K562 treated with DMSO at 1 percent for 24 hours (cell line): Measurements from ENCODE around the gene RBM46. TPM values are rescaled to one million over a fixed set of nuclear protein-coding genes. Genes with fewer than 3 reads are reported as not detected.

Source experiments
- total RNA-seq: library from RNA; unstranded; fragments of 300-600 nt; gene quantifications from 2 replicates; pipeline ENCODE4 v1.2.3, GENCODE V29; 2022; ENCODE audit warnings: low read depth; ENCODE audit not compliant: insufficient read depth

RBM46 gene, protein sequence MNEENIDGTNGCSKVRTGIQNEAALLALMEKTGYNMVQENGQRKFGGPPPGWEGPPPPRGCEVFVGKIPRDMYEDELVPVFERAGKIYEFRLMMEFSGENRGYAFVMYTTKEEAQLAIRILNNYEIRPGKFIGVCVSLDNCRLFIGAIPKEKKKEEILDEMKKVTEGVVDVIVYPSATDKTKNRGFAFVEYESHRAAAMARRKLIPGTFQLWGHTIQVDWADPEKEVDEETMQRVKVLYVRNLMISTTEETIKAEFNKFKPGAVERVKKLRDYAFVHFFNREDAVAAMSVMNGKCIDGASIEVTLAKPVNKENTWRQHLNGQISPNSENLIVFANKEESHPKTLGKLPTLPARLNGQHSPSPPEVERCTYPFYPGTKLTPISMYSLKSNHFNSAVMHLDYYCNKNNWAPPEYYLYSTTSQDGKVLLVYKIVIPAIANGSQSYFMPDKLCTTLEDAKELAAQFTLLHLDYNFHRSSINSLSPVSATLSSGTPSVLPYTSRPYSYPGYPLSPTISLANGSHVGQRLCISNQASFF
- not detected in 2 replicates for total RNA-seq

DNA sequence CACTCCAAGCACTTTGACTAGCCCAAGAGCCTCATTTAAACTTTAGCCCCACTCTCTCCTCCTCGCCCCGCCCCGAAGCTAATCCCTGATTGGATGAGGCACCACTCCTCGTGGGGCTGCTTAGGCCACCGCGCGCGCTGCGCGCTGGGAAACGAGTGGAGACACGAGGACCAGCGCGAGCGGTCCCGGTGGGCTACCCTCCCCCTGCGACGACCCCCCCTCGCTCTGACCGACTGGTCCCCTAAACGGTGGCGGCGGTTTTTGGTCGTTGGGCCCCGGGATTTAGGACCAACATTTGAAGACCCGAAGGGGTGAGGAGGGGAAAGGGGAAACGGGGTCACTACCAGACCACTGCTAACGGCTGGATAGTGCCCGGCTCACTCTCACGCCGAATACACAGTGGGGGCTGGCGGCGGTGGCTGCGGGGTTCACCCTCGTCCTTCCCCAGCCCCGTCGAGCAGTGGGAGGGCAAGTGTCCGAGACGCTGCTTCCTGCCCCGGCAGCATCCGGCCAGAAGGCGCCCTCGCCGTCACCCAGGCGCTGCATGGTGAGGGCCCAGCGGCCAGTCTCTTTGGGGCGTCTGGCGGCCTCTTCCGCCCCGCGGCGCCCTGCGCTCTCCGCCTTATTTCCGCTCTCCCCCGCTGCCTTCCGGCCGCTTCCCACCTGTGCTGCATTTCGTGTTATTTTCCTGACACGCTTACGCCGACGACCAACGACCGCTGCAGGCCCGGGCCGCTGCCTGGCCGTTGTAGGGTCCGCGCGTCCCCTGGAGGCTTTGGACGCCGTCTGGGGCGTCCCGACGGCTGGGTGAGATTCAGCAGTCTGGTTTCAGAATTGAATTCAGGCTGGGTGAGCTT lies at the start of gene RBM46:
Gene RBM46 (plus strand): TSS at position 147 of the 857 bp plus-strand sequence. CDS start 15,481 bp downstream, outside the sequence.

DNA sequence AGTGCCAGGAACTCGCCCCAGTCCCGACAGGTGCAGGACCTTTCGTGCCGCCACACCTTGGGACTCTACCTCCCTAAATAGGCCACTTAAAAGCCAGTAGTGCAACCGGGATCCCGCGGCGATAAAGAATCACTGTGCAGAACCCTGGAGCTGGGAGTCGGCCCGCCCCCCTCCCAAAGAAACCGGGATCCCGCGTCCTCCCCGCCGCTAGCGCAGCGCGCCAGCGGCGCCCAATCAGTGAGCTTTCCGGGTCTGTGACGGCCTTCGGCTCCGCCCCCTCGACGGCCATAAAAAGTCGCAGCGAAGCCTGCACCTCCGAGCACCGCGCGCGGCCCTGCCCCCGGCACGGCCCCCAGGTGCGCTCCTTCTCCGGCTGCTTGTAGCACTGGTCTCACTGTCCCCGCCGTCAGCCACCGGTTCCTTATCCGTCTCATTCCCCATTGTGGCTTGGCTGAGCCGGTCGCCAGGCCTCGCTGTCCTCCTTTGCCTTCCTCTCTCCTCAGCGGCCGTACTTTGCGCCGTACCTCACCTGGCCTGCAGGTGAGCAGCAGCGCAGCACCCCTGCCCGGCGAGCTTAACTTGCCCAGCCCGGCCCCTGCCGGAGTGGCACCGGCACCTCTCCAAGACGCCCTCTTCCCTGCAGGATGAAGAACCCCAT lies 37.3 kb upstream of the RBM46 start, which contains the start of gene LRAT:
Gene LRAT (plus strand): TSS at position 318 of the 658 bp plus-strand sequence. CDS start 327 bp downstream, at position 645.

Other genes with a start within 250 kb of the RBM46 start
- gene PLRG1, start 230.9 kb upstream of the RBM46 start, total RNA-seq, result 38.8 and 50.3 TPM in 2 replicates
- not detected in 2 replicates for gene FGB, start 218.3 kb upstream of the RBM46 start, total RNA-seq
- not detected in 2 replicates for gene FGA, start 190.5 kb upstream of the RBM46 start, total RNA-seq
- 0.63 and 0.86 TPM in 2 replicates for gene FGG, start 168.6 kb upstream of the RBM46 start, total RNA-seq
- gene LRAT, start 37.3 kb upstream of the RBM46 start, total RNA-seq, result not detected in 2 replicates